HG03520 (cell line): ENCODE data around the gene PLXNA3.
A peak's percentile ranks its signal among the peaks of the same experiment; 100 is the strongest.

Experiments
- ATAC-seq: cut with Tn5 transposase; IDR thresholded peaks from one replicate; pipeline ENCODE4 v1.9.1; 2021; ENCODE audit warnings: mild to moderate bottlenecking, moderate library complexity; ENCODE audit not compliant: unreplicated experiment

PLXNA3 gene

GRCh38 chrX:154434394-154435168 lies 23.5 kb upstream of the PLXNA3 start:
- ATAC-seq = no peak

GRCh38 chrX:154435171-154435733 lies 22.8 kb upstream of the PLXNA3 start:
- no peak for ATAC-seq

- no peak for ATAC-seq
Measured at GRCh38 chrX:154436374-154436982, 21.6 kb upstream of the PLXNA3 start.

GRCh38 chrX:154436983-154437752 lies 20.9 kb upstream of the PLXNA3 start, which contains the start of gene GDI1:
GDI1 (plus strand) TSS chrX:154437154; CDS start chrX:154437255, 101 bp downstream.
- no peak for ATAC-seq

- no peak for ATAC-seq
Measured at GRCh38 chrX:154437971-154438893, 19.8 kb upstream of the PLXNA3 start.

- ATAC-seq = no peak
Measured at GRCh38 chrX:154439841-154440240, 18.2 kb upstream of the PLXNA3 start.

- ATAC-seq = no peak
Measured at GRCh38 chrX:154440623-154441357, 17.3 kb upstream of the PLXNA3 start.

GRCh38 chrX:154441564-154441963 lies 16.5 kb upstream of the PLXNA3 start:
- no peak for ATAC-seq

GRCh38 chrX:154441984-154442707 lies 15.9 kb upstream of the PLXNA3 start:
- ATAC-seq = no peak

GRCh38 chrX:154443479-154443910 lies 14.6 kb upstream of the PLXNA3 start:
- ATAC-seq = no peak

- ATAC-seq = peak; percentile 57
Measured at GRCh38 chrX:154443992-154444754, 13.9 kb upstream of the PLXNA3 start, which contains the start of gene FAM50A. FAM50A (plus strand) TSS chrX:154444141; CDS start chrX:154444236, 95 bp downstream.

GRCh38 chrX:154444755-154445246 lies 13.3 kb upstream of the PLXNA3 start:
- no peak for ATAC-seq

- no peak for ATAC-seq
Measured at GRCh38 chrX:154445776-154446175, 12.3 kb upstream of the PLXNA3 start.

GRCh38 chrX:154446430-154446829 lies 11.7 kb upstream of the PLXNA3 start:
- ATAC-seq = no peak

GRCh38 chrX:154448484-154448883 lies 9.6 kb upstream of the PLXNA3 start:
- no peak for ATAC-seq

- ATAC-seq = no peak
Measured at GRCh38 chrX:154449618-154450017, 8.5 kb upstream of the PLXNA3 start.

- no peak for ATAC-seq
Measured at GRCh38 chrX:154450312-154450711, 7.8 kb upstream of the PLXNA3 start.

GRCh38 chrX:154452823-154453222 lies 5.3 kb upstream of the PLXNA3 start:
- no peak for ATAC-seq
